Fibroblast of lung (primary cell): ENCODE results near the gene TMC3. TPM values are rescaled to one million over a fixed set of nuclear protein-coding genes. Genes with fewer than 3 reads are reported as not detected.
"Not testable (repeated sequence)": the region's sequence is repeated elsewhere in the genome, so short reads cannot be mapped to it uniquely, and the experiment has no call there.

ENCODE experiments used
- DNase-seq, 2 donors: peaks; one replicate each; pipeline versions ENCODE4 v3.0.0 to v3.0.0-alpha.2; 2010; ENCODE audit warnings: low read depth in 2 of 2
- H2AFZ ChIP-seq: 2 replicates; pipeline ENCODE4 v1.5.1; 2012; ENCODE audit warnings: low read length, control low read depth, inconsistent platforms
- H3K27ac ChIP-seq: 2 replicates; pipeline ENCODE4 v1.5.1; 2011; ENCODE audit warnings: low read length, control low read depth; ENCODE audit not compliant: insufficient read depth
- H3K27me3 ChIP-seq: 2 replicates; pipeline ENCODE4 v1.5.1; 2011; ENCODE audit warnings: mild to moderate bottlenecking, low read length; ENCODE audit not compliant: control insufficient read depth, insufficient read depth
- H3K36me3 ChIP-seq: 2 replicates; pipeline ENCODE4 v1.5.1; 2011; ENCODE audit warnings: low read length; ENCODE audit not compliant: control insufficient read depth, insufficient read depth
- H3K4me1 ChIP-seq: 2 replicates; pipeline ENCODE4 v1.5.1; 2011; ENCODE audit warnings: low read length; ENCODE audit not compliant: control insufficient read depth, insufficient read depth; ENCODE audit errors: extremely low read depth
- H3K4me2 ChIP-seq: 2 replicates; pipeline ENCODE4 v1.5.1; 2011; ENCODE audit warnings: low read length, control low read depth; ENCODE audit not compliant: insufficient read depth; ENCODE audit errors: extremely low read depth
- H3K4me3 ChIP-seq, 4 experiments: fragments of 200-600 bp in 1 of 4; sonication (generic) in 1 of 4; replicated peaks in 1 of 4; 2 replicates each; pipeline ENCODE4 v1.5.1; 2011 to 2016; ENCODE audit warnings: low read length in 4 of 4, low read depth in 3 of 4, mild to moderate bottlenecking in 3 of 4, control low read depth in 2 of 4, inconsistent platforms in 1 of 4, mixed read lengths in 1 of 4; ENCODE audit not compliant: insufficient read depth in 1 of 4; ENCODE audit errors: control extremely low read depth in 1 of 4
- H3K79me2 ChIP-seq: 2 replicates; pipeline ENCODE4 v1.5.1; 2012; ENCODE audit warnings: mild to moderate bottlenecking, low read length, inconsistent platforms; ENCODE audit not compliant: control insufficient read depth, insufficient read depth
- H3K9ac ChIP-seq: 2 replicates; pipeline ENCODE4 v1.5.1; 2011; ENCODE audit warnings: mild to moderate bottlenecking, low read length, control low read depth; ENCODE audit not compliant: insufficient read depth
- H3K9me3 ChIP-seq: 2 replicates; pipeline ENCODE4 v1.5.1; 2012; ENCODE audit warnings: low read depth, low read length; ENCODE audit not compliant: control insufficient read depth, insufficient read depth
- H4K20me1 ChIP-seq: 2 replicates; pipeline ENCODE4 v1.5.1; 2011; ENCODE audit warnings: low read length; ENCODE audit not compliant: control insufficient read depth, insufficient read depth; ENCODE audit errors: extremely low read depth
- EZH2 ChIP-seq: IDR thresholded peaks from 2 replicates; pipeline ENCODE4 v1.5.1; 2012; ENCODE audit warnings: low read length, control low read depth, mild to moderate bottlenecking; ENCODE audit errors: missing control alignments
- polyA plus RNA-seq, 2 donors: library from polyadenylated mRNA; depleted of rRNA in 1 of 2; stranded (reverse) in 1 of 2; unstranded in 1 of 2; fragments of >200 nt; gene quantifications; 2 replicates each; pipeline ENCODE4 v1.2.1, GENCODE V29; 2011 to 2012; ENCODE audit warnings: missing spikeins in 1 of 2
- total RNA-seq: library from RNA; depleted of rRNA; stranded (reverse); fragments of >200 nt; gene quantifications from 2 replicates; pipeline ENCODE4 v1.2.1, GENCODE V29; 2014
- TF ChIP-seq, protein P1 (sequence below), 2 donors: IDR thresholded peaks in 1 of 2; conservative IDR thresholded peaks in 1 of 2; 1 replicate in 1 of 2; 2 replicates in 1 of 2; pipeline ENCODE4 v1.5.1; 2011 to 2012; ENCODE audit warnings: low read length in 2 of 2, control low read depth in 1 of 2, inconsistent platforms in 1 of 2, low read depth in 1 of 2, mild to moderate bottlenecking in 1 of 2

The TMC3 gene
- total and polyA plus RNA-seq, 2 donors (not counting 1 experiment from before 2014, with no cell fraction given): not detected

- H3K9me3 ChIP-seq: no peaks in the 10 kb centered on the region
- H3K9ac ChIP-seq: no peak overlapping the region
- H2AFZ ChIP-seq: no peak overlapping the region
- no peak overlapping the region for H3K4me3 ChIP-seq
- no peaks in the 10 kb centered on the region for H3K4me1 ChIP-seq
- no peak overlapping the region for H3K4me2 ChIP-seq
- H3K79me2 ChIP-seq: no peaks in the 10 kb centered on the region
- H3K27me3 ChIP-seq: no peaks in the 10 kb centered on the region
- DNase-seq: no peak
- no peak overlapping the region for H3K27ac ChIP-seq
- no peaks in the 10 kb centered on the region for H4K20me1 ChIP-seq
- H3K36me3 ChIP-seq: no peaks in the 10 kb centered on the region
- TF ChIP-seq, protein P1, sequence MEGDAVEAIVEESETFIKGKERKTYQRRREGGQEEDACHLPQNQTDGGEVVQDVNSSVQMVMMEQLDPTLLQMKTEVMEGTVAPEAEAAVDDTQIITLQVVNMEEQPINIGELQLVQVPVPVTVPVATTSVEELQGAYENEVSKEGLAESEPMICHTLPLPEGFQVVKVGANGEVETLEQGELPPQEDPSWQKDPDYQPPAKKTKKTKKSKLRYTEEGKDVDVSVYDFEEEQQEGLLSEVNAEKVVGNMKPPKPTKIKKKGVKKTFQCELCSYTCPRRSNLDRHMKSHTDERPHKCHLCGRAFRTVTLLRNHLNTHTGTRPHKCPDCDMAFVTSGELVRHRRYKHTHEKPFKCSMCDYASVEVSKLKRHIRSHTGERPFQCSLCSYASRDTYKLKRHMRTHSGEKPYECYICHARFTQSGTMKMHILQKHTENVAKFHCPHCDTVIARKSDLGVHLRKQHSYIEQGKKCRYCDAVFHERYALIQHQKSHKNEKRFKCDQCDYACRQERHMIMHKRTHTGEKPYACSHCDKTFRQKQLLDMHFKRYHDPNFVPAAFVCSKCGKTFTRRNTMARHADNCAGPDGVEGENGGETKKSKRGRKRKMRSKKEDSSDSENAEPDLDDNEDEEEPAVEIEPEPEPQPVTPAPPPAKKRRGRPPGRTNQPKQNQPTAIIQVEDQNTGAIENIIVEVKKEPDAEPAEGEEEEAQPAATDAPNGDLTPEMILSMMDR (conservative IDR thresholded peaks at IDR 0.05 in 1 of 2, IDR thresholded peaks at IDR 0.05 in 1 of 2; ENCODE audit: low read depth in 1 of 2, low read length in 2 of 2): no peak
- no peak for TF ChIP-seq EZH2
Observed at GRCh38 chr15:81356252-81356651, 17.8 kb downstream of the TMC3 start.

DNA sequence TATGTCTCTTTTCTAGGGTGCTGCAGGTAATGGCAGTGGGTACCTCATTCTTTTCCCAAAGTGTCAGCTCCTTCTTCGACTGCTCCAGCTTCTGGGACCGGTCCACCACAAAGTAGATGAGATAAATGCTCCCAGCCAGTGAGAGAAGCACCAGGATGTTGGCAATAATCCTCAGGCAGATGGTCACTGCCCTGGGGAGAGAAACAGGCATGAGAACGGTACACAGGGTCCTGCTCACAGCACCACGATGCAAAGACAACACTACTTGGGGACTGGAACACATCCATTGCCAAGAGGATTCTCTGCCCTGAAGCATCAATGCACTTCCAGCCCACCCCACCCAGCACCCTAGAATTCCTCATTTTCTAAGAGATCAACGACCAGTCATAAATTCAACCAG, 22.4 kb downstream of the TMC3 start:
- H3K79me2 ChIP-seq: no peaks in the 10 kb centered on the region
- H2AFZ ChIP-seq: no peak overlapping the region
- H3K9me3 ChIP-seq: no peaks in the 10 kb centered on the region
- no peaks in the 10 kb centered on the region for H3K36me3 ChIP-seq
- H4K20me1 ChIP-seq: no peaks in the 10 kb centered on the region
- no peak for DNase-seq
- no peak overlapping the region for H3K9ac ChIP-seq
- no peaks in the 10 kb centered on the region for H3K4me1 ChIP-seq
- TF ChIP-seq, protein P1 (conservative IDR thresholded peaks at IDR 0.05 in 1 of 2, IDR thresholded peaks at IDR 0.05 in 1 of 2; ENCODE audit: low read depth in 1 of 2, low read length in 2 of 2): no peak
- no peak for TF ChIP-seq EZH2
- no peak overlapping the region for H3K27ac ChIP-seq
- no peak overlapping the region for H3K4me2 ChIP-seq
- H3K4me3 ChIP-seq: no peak overlapping the region
- H3K27me3 ChIP-seq: no peaks in the 10 kb centered on the region

DNA sequence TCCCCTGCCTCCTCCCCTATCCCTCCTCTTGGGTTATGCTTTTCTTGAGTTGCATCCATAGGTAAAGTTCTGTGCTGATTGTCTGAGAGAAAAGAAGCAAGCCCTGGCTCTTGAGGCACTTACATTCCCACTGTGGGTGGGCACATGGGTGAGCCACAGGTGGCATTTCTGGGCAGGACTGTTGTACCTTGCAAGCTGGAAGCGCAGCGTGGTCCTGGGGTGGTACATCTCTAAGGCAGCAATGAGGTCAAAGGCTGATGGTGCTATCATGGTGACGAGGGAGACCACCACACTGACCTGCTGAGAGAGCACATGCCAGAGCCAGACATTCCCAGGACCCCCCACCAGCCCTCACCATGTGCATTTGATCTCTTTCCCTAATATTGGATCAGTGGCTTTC, 24.7 kb downstream of the TMC3 start:
- peaks cover 2% of the 10 kb centered on the region for H3K27me3 ChIP-seq
- H3K79me2 ChIP-seq: no peaks in the 10 kb centered on the region
- TF ChIP-seq, protein P1 (conservative IDR thresholded peaks at IDR 0.05 in 1 of 2, IDR thresholded peaks at IDR 0.05 in 1 of 2; ENCODE audit: low read depth in 1 of 2, low read length in 2 of 2): no peak
- no peak for TF ChIP-seq EZH2
- no peak overlapping the region for H3K4me3 ChIP-seq
- no peak overlapping the region for H3K9ac ChIP-seq
- no peak overlapping the region for H3K27ac ChIP-seq
- no peaks in the 10 kb centered on the region for H4K20me1 ChIP-seq
- no peaks in the 10 kb centered on the region for H3K9me3 ChIP-seq
- no peak for DNase-seq
- H2AFZ ChIP-seq: no peak overlapping the region
- H3K4me1 ChIP-seq: no peaks in the 10 kb centered on the region
- H3K4me2 ChIP-seq: no peak overlapping the region
- H3K36me3 ChIP-seq: no peaks in the 10 kb centered on the region

GRCh38 chr15:81348691-81349090, 25.3 kb downstream of the TMC3 start:
- not testable (repeated sequence) for H3K9me3 ChIP-seq, H3K9ac ChIP-seq, H3K4me2 ChIP-seq, H4K20me1 ChIP-seq, DNase-seq, H3K27me3 ChIP-seq, H3K27ac ChIP-seq, H3K79me2 ChIP-seq, H3K36me3 ChIP-seq, H3K4me1 ChIP-seq, H3K4me3 ChIP-seq, H2AFZ ChIP-seq
